Endothelial cell of umbilical vein (primary cell): ENCODE results near the gene ORM2. TPM values are rescaled to one million over a fixed set of nuclear protein-coding genes. Genes with fewer than 3 reads are reported as not detected.

ENCODE experiments used
- BruUV-seq: library from RNA; stranded (reverse); fragments of 400-500 nt; replicated peaks from 2 replicates; lab custom pipeline; 2021; lab: Mats Ljungman, UMichigan
- CTCF ChIA-PET: fragments of 300-600, 350-600 bp; sonication (Branson Sonifier 250); formaldehyde crosslinking; loops from one replicate; lab custom pipeline; 2021; ENCODE audit warnings: antibody characterized with exemption, inconsistent platforms; lab: Charles Lee
- POLR2A ChIA-PET: fragments of 300-600, 350-600 bp; sonication (Branson Sonifier 250); formaldehyde crosslinking; loops from one replicate; lab custom pipeline; 2021; ENCODE audit warnings: antibody characterized with exemption, inconsistent platforms; lab: Charles Lee
- DNase-seq: peaks from one replicate; pipeline ENCODE4 v3.0.0-alpha.2; 2011; ENCODE audit warnings: low read depth, low spot score
- FAIRE-seq: peaks from 2 replicates; lab custom pipeline; 2011; peaks lifted over from hg19 to GRCh38; lab: Jason Lieb, UNC
- H2AFZ ChIP-seq: 2 replicates; pipeline ENCODE4 v1.6.0; 2012; ENCODE audit warnings: low read depth, low read length, control low read depth, inconsistent platforms
- H3K27ac ChIP-seq: 2 replicates; pipeline ENCODE4 v1.5.1; 2011; ENCODE audit warnings: low read depth, mild to moderate bottlenecking, control low read depth, low read length, moderate library complexity; ENCODE audit not compliant: insufficient read depth
- H3K27me3 ChIP-seq, 2 experiments: 2 replicates each; pipeline versions ENCODE4 v1.6.0 to v1.6.1; 2011; ENCODE audit warnings: low read length in 2 of 2, mixed read lengths in 1 of 2; ENCODE audit not compliant: control insufficient read depth in 2 of 2, insufficient read depth in 2 of 2
- H3K36me3 ChIP-seq, 2 experiments: 2 replicates in 1 of 2; 3 replicates in 1 of 2; pipeline ENCODE4 v1.5.1; 2011; ENCODE audit warnings: low read length in 2 of 2, mild to moderate bottlenecking in 1 of 2, moderate library complexity in 1 of 2; ENCODE audit not compliant: control insufficient read depth in 2 of 2, insufficient read depth in 2 of 2; ENCODE audit errors: extremely low read depth in 1 of 2
- H3K4me1 ChIP-seq: 3 replicates; pipeline ENCODE4 v1.5.1; 2011; ENCODE audit warnings: mild to moderate bottlenecking, low read length; ENCODE audit not compliant: control insufficient read depth, insufficient read depth; ENCODE audit errors: extremely low read depth
- H3K4me2 ChIP-seq: 2 replicates; pipeline ENCODE4 v1.6.1; 2011; ENCODE audit warnings: low read length, control low read depth, mixed read lengths; ENCODE audit not compliant: insufficient read depth
- H3K4me3 ChIP-seq, 3 experiments: fragments of 200-600 bp in 1 of 3; sonication (generic), shearing (Covaris generic) in 1 of 3; replicated peaks in 1 of 3; 2 replicates each; pipeline ENCODE4 v1.5.1; 2011 to 2016; ENCODE audit warnings: control low read depth in 3 of 3, low read length in 3 of 3, mild to moderate bottlenecking in 2 of 3, inconsistent platforms in 1 of 3, low read depth in 1 of 3, moderate library complexity in 1 of 3; ENCODE audit not compliant: insufficient read depth in 1 of 3
- H3K79me2 ChIP-seq: 2 replicates; pipeline ENCODE4 v1.6.0; 2012; ENCODE audit warnings: low read length, inconsistent platforms; ENCODE audit not compliant: control insufficient read depth, insufficient read depth
- H3K9ac ChIP-seq: replicated peaks from 2 replicates; pipeline ENCODE3; 2011; ENCODE audit warnings: low read length, control low read depth; ENCODE audit not compliant: insufficient read depth; ENCODE audit errors: extremely low read depth
- H3K9me1 ChIP-seq: replicated peaks from 3 replicates; pipeline ENCODE4 v1.6.0; 2011; ENCODE audit warnings: mild to moderate bottlenecking, low read length; ENCODE audit not compliant: control insufficient read depth, insufficient read depth; ENCODE audit errors: extremely low read depth
- H3K9me3 ChIP-seq: replicated peaks from 2 replicates; pipeline ENCODE4 v1.5.1; 2012; ENCODE audit warnings: low read length, inconsistent platforms; ENCODE audit not compliant: control insufficient read depth, insufficient read depth
- H4K20me1 ChIP-seq: replicated peaks from 2 replicates; pipeline ENCODE3; 2011; ENCODE audit warnings: mild to moderate bottlenecking, low read length; ENCODE audit not compliant: control insufficient read depth, insufficient read depth; ENCODE audit errors: extremely low read depth
- CTCF ChIP-seq, 2 donors: IDR thresholded peaks; 1 replicate in 1 of 2; 2 replicates in 1 of 2; pipeline ENCODE4 v1.5.1; 2011; ENCODE audit warnings: low read length in 2 of 2, mild to moderate bottlenecking in 2 of 2, moderate library complexity in 2 of 2, control low read depth in 1 of 2, inconsistent platforms in 1 of 2, low read depth in 1 of 2; ENCODE audit not compliant: insufficient read depth in 1 of 2; ENCODE audit errors: extremely low read depth in 1 of 2
- EZH2 ChIP-seq: IDR thresholded peaks from 2 replicates; pipeline ENCODE4 v1.6.1; 2012; ENCODE audit warnings: borderline replicate concordance, low read depth, mild to moderate bottlenecking, moderate library complexity, low read length, inconsistent platforms; ENCODE audit not compliant: severe bottlenecking
- FOS ChIP-seq: IDR thresholded peaks from 2 replicates; pipeline ENCODE4 v1.6.1; 2011; ENCODE audit warnings: mild to moderate bottlenecking, low read length, moderate library complexity, borderline replicate concordance; ENCODE audit not compliant: insufficient read depth
- GATA2 ChIP-seq: IDR thresholded peaks from 2 replicates; pipeline ENCODE4 v1.7.0; 2011; ENCODE audit warnings: low read depth, mild to moderate bottlenecking, moderate library complexity, mixed read lengths, low read length; ENCODE audit not compliant: insufficient read length, insufficient read depth
- MAX ChIP-seq: IDR thresholded peaks from 2 replicates; pipeline ENCODE4 v1.6.1; 2011; ENCODE audit not compliant: insufficient read depth, insufficient read length
- MYC ChIP-seq: IDR thresholded peaks from one replicate; pipeline ENCODE4 v1.6.1; 2011; ENCODE audit warnings: mild to moderate bottlenecking, low read depth, low read length
- POLR2A ChIP-seq: IDR thresholded peaks from 2 replicates; pipeline ENCODE4 v1.6.1; 2012; ENCODE audit warnings: low read depth, mild to moderate bottlenecking, control low read depth, low read length
- POLR2AphosphoS5 ChIP-seq: IDR thresholded peaks from 2 replicates; pipeline ENCODE4 v1.6.1; 2012; ENCODE audit warnings: low read depth, mild to moderate bottlenecking, control low read depth, low read length, moderate library complexity; ENCODE audit not compliant: insufficient read depth
- dilution Hi-C: fragments of 300-500 bp; cut with MboI; formaldehyde crosslinking; loops from one replicate; pipeline ENCODE4 v1.15.0; 2019; ENCODE audit warnings: low sequenced_read_pairs; ENCODE audit not compliant: extremely low pct_ligation_motif_present
- intact Hi-C: fragments of 100-400 bp; cut with micrococcal nuclease; formaldehyde crosslinking; loops from one replicate; pipeline ENCODE4 v1.10.0; 2022
- polyA plus RNA-seq, 4 experiments: library from polyadenylated mRNA; depleted of rRNA in 3 of 4; stranded (reverse) in 3 of 4; unstranded in 1 of 4; fragments of >200 nt; gene quantifications; 2 replicates each; pipeline versions ENCODE4 v1.2.1 to v1.2.3, GENCODE V29; 2011 to 2012; ENCODE audit warnings: missing spikeins in 1 of 4
- total RNA-seq: library from RNA; stranded (reverse); gene quantifications from 2 replicates; pipeline ENCODE4 v1.2.3, GENCODE V29; 2021

Gene ORM2
- total and polyA plus RNA-seq, 2 donors (not counting 3 experiments of a cell fraction or from before 2014, with no cell fraction given): not detected

- FAIRE-seq: no peak
- dilution Hi-C loops: no loop called here
- intact Hi-C loops: loop anchor here (10.0 kb wide), 1 partner anchor 168 kb away; the partner anchor contains the start of gene WHRN
- Histone ChIP-seq H2AFZ (no peak overlapping the region), H3K27ac (no peak overlapping the region), H3K27me3 (no peaks in the 10 kb centered on the region), H3K9ac (no peak overlapping the region), H3K36me3 (peaks cover 0 to 31% of the 10 kb centered on the region in 2 experiments), H3K4me1 (no peaks in the 10 kb centered on the region), H3K9me3 (no peaks in the 10 kb centered on the region), H3K4me2 (no peak overlapping the region), H3K4me3 (no peak overlapping the region), H3K79me2 (no peaks in the 10 kb centered on the region), H3K9me1 (no peaks in the 10 kb centered on the region), H4K20me1 (no peaks in the 10 kb centered on the region)
- BruUV-seq: no TSS peak
- ChIA-PET POLR2A (no interaction called here), CTCF (interaction anchor here (1.3 kb wide), 1 partner anchor 69 kb away, joined by 6 read pairs; no protein-coding TSS in a partner anchor)
- TF ChIP-seq EZH2 (no peak), FOS (no peak), MYC (no peak), MAX (no peak), GATA2 (no peak), POLR2AphosphoS5 (no peak), CTCF (IDR thresholded peaks at IDR 0.05; ENCODE audit: extremely low read depth in 1 of 2, insufficient read depth in 1 of 2, low read depth in 1 of 2, low read length in 2 of 2) (no peak), POLR2A (no peak)
- no peak for DNase-seq
Observed at GRCh38 chr9:114336699-114337395, 7.2 kb downstream of the ORM2 start.
